Colonic mucosa (tissue), 4 donors: ENCODE measurements around the gene CDC26. TPM values are rescaled to one million over a fixed set of nuclear protein-coding genes. Genes with fewer than 3 reads are reported as not detected.
A peak's percentile ranks its signal among the peaks of the same experiment; 100 is the strongest.

Experiments used
- DNase-seq: peaks from one replicate; pipeline ENCODE4 v3.0.0-alpha.2; 2020
- H3K27ac ChIP-seq: fragments of 200-600 bp; one replicate; pipeline ENCODE4 v1.8.0; 2021
- H3K27me3 ChIP-seq: fragments of 200-600 bp; one replicate; pipeline ENCODE4 v1.8.0; 2021
- H3K36me3 ChIP-seq: fragments of 200-600 bp; one replicate; pipeline ENCODE4 v1.8.0; 2021
- H3K4me1 ChIP-seq: fragments of 200-600 bp; one replicate; pipeline ENCODE4 v1.8.0; 2021; ENCODE audit warnings: mild to moderate bottlenecking
- H3K4me3 ChIP-seq: fragments of 200-600 bp; one replicate; pipeline ENCODE4 v1.8.0; 2021
- H3K9ac ChIP-seq, 2 donors: one replicate each; pipeline ENCODE4 v1.7.0; 2013; ENCODE audit warnings: control low read depth in 2 of 2, low read depth in 2 of 2, low read length in 2 of 2
- H3K9me3 ChIP-seq: fragments of 200-600 bp; one replicate; pipeline ENCODE4 v1.8.0; 2021
- intact Hi-C: fragments of 100-400 bp; cut with DNase I; formaldehyde crosslinking; loops from one replicate; pipeline ENCODE4 v1.14.1; 2022
- total RNA-seq, 2 donors: library from RNA; stranded (reverse); fragmentation: NEBNext Ultra II Directional in 1 of 2; extraction: Animal tissue kit (Norgen Biotek cat#: 25700) in 1 of 2; gene quantifications; one replicate each; pipeline ENCODE4 v1.2.1, GENCODE V29; 2021
- TF ChIP-seq, protein P1 (sequence below): fragments of 200-600 bp; IDR thresholded peaks from one replicate; pipeline ENCODE4 v1.8.0; 2022; ENCODE audit warnings: antibody characterized with exemption, mild to moderate bottlenecking
- donor health status: healthy.
- donor health status: DM: no; HTN: no; CAD: no.
- donor health status: DM: no; HTN: no; CAD: no.

CDC26 gene
- total RNA-seq = 10 to 100 TPM; 30.7 to 31.1 TPM

DNA sequence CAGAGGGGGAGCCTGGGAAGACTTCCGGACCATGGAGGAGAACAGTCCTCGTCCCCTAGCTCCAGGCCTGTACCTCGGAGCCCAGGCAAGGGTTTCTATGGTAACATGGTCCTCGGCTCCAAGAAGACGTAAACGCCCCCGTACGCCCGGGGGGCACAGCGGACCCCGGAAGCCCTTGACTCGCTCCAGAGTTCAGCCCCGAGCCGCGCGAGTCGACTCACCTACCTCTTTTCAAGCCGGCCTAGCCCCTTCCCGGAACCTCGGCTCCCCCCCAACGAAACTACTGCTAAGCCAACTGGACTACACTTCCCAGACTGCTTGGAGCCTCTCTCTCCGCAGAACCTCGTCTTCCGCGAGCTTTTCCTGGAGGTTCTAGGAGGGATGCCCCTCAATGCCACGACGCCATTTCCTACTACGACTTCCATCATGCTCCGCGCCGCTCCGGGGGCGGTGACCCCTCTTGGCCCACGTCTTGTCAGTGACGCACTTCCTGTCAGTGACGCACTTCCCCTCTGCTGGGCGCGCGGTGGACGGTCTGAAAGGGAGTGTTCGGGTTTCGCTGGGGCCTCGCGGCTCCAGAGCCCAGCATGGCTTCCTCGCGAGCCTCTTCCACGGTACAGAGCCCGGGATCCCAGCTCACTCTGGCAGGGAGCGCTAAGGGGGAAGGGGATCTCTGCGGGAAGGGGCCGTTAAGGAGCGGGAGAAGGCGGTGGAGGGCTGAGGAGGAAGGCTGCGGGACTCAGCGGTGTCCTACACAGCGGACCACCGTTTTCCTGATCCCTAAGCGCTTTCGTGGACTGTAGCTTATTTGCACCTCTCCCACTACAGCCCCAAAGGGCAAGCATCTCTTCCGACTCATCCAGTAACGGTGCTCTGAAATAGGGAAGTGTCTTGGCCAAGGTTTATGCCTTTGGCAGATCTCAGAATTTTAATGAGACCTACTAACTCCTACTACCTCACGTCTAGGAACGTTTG is at the start of gene CDC26, which contains the start of gene PRPF4:
Gene CDC26, minus strand, starts transcription at position 416 of the 975 bp plus-strand sequence. CDS start 3,065 bp downstream, outside the sequence.
Gene PRPF4, plus strand, starts transcription at position 502 of the 975 bp plus-strand sequence. Its CDS starts 86 bp downstream, at position 588.
- Histone ChIP-seq H3K4me1 (peaks cover 8% of the 10 kb centered on the region), H3K27me3 (no peaks in the 10 kb centered on the region), H3K9me3 (no peaks in the 10 kb centered on the region), H3K4me3 (peak within 1 kb of the TSS; percentile 92), H3K36me3 (peaks cover 5% of the 10 kb centered on the region), H3K27ac (peak within 1 kb of the TSS; percentile 90), H3K9ac (peak within 1 kb of the TSS; percentile 83 to 99)
- intact Hi-C loops = loop anchor here (10.0 kb wide), 1 partner anchor 379 kb away; no protein-coding TSS in a partner anchor
- peak; percentile 98 for DNase-seq
- TF ChIP-seq, protein P1, sequence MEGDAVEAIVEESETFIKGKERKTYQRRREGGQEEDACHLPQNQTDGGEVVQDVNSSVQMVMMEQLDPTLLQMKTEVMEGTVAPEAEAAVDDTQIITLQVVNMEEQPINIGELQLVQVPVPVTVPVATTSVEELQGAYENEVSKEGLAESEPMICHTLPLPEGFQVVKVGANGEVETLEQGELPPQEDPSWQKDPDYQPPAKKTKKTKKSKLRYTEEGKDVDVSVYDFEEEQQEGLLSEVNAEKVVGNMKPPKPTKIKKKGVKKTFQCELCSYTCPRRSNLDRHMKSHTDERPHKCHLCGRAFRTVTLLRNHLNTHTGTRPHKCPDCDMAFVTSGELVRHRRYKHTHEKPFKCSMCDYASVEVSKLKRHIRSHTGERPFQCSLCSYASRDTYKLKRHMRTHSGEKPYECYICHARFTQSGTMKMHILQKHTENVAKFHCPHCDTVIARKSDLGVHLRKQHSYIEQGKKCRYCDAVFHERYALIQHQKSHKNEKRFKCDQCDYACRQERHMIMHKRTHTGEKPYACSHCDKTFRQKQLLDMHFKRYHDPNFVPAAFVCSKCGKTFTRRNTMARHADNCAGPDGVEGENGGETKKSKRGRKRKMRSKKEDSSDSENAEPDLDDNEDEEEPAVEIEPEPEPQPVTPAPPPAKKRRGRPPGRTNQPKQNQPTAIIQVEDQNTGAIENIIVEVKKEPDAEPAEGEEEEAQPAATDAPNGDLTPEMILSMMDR = no peak

DNA sequence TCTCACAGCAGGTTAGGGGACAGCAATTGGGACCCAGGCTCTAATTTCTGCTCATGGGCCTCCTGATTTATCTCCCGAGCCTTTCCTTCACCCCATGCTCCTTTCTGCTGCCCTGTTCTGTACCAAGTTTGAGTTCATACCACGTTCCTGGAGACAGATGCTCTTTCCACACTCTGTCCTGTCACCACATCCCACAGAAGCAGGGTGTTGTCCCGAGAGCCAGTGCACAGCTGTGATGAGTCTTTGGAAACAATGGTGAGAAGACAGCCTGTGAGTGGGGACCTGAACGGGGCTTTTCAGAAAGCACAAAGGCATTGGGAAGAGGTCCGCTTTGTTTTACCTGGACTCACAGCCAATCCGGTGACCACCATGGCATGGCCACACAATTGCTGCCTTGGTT is 47.3 kb upstream of the CDC26 start:
- no peaks in the 10 kb centered on the region for H3K27me3 ChIP-seq
- TF ChIP-seq, protein P1 = no peak

GRCh38 chr9:113320051-113320450 is 44.7 kb upstream of the CDC26 start:
- no peak overlapping the region for H3K9ac ChIP-seq
- no peaks in the 10 kb centered on the region for H3K27me3 ChIP-seq
- H3K4me3 ChIP-seq = no peak overlapping the region
- no peaks in the 10 kb centered on the region for H3K36me3 ChIP-seq
- intact Hi-C loops = no loop called here
- H3K4me1 ChIP-seq = no peaks in the 10 kb centered on the region
- no peak for DNase-seq
- TF ChIP-seq, protein P1 = no peak
- no peaks in the 10 kb centered on the region for H3K9me3 ChIP-seq
- no peak overlapping the region for H3K27ac ChIP-seq

More for the DNA sequence above, 47.3 kb upstream of the CDC26 start:
- H3K4me1 ChIP-seq = no peaks in the 10 kb centered on the region
- no peak for DNase-seq
- intact Hi-C loops = no loop called here
- no peaks in the 10 kb centered on the region for H3K36me3 ChIP-seq
- no peak overlapping the region for H3K4me3 ChIP-seq
- H3K27ac ChIP-seq = no peak overlapping the region
- H3K9ac ChIP-seq = no peak overlapping the region
- H3K9me3 ChIP-seq = no peaks in the 10 kb centered on the region

DNA sequence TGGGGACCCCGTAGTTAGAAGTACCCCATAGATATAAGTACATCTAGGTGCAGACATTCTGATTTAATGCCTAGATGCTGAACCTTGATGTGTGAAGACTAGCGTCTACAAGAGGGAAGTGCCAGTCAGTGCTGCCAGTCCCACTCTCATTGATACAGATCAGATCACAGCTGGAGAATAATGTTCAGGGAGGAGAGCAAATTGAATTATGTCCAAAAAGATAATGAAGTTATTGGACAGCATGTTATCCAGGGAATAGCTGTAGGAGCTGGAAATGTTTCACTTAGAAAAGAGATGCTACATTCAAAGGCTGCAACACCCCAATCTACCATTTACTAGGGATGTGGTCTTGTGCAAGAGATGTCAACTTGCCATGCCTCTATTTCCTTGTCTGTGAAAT is 43.7 kb upstream of the CDC26 start:
- Histone ChIP-seq H3K4me1 (no peaks in the 10 kb centered on the region), H3K27me3 (no peaks in the 10 kb centered on the region), H3K4me3 (no peak overlapping the region), H3K27ac (no peak overlapping the region), H3K36me3 (no peaks in the 10 kb centered on the region), H3K9me3 (no peaks in the 10 kb centered on the region), H3K9ac (no peak overlapping the region)
- intact Hi-C loops = loop anchor here (10.0 kb wide), 1 partner anchor 336 kb away; no protein-coding TSS in a partner anchor
- no peak for DNase-seq
- TF ChIP-seq, protein P1 = no peak

GRCh38 chr9:113317777-113318176 is 42.4 kb upstream of the CDC26 start:
- H3K36me3 ChIP-seq = no peaks in the 10 kb centered on the region
- intact Hi-C loops = loop anchor here (10.0 kb wide), 1 partner anchor 337 kb away; no protein-coding TSS in a partner anchor

More at GRCh38 chr9:113317777-113318176, 42.4 kb upstream of the CDC26 start:
- TF ChIP-seq, protein P1 = no peak
- H3K4me1 ChIP-seq = no peaks in the 10 kb centered on the region
- H3K27ac ChIP-seq = no peak overlapping the region
- H3K4me3 ChIP-seq = no peak overlapping the region
- no peak overlapping the region for H3K9ac ChIP-seq
- no peak for DNase-seq
- no peaks in the 10 kb centered on the region for H3K27me3 ChIP-seq
- H3K9me3 ChIP-seq = no peaks in the 10 kb centered on the region
